ENCODE results near the gene NFKBIA.

- TF ChIP-seq POLR2A (IDR thresholded peaks at IDR 0.05) (no peak), CTCF (IDR thresholded peaks at IDR 0.05 in 4 of 5, conservative IDR thresholded peaks at IDR 0.05 in 1 of 5) (no peak)
Observed at GRCh38 chr14:35406090-35406489, 1.5 kb upstream of the NFKBIA start.
